Muscle layer of colon (tissue), 2 donors: ENCODE results near the gene MSRB3.

Source experiments
- H3K27ac ChIP-seq: one replicate; pipeline ENCODE4 v1.7.0; 2013; ENCODE audit warnings: low read depth, mild to moderate bottlenecking, low read length, moderate library complexity
- H3K27me3 ChIP-seq, 2 donors: one replicate each; pipeline ENCODE4 v1.7.0; 2013; ENCODE audit warnings: low read length in 2 of 2, mild to moderate bottlenecking in 2 of 2; ENCODE audit not compliant: insufficient read depth in 2 of 2, control insufficient read depth in 1 of 2
- H3K36me3 ChIP-seq: one replicate; pipeline ENCODE4 v1.7.0; 2013; ENCODE audit warnings: mild to moderate bottlenecking, low read length; ENCODE audit not compliant: insufficient read depth
- H3K4me1 ChIP-seq: one replicate; pipeline ENCODE4 v1.7.0; 2013; ENCODE audit warnings: mild to moderate bottlenecking, low read length; ENCODE audit not compliant: insufficient read depth
- H3K4me3 ChIP-seq, 2 donors: one replicate each; pipeline ENCODE4 v1.7.0; 2013; ENCODE audit warnings: low read length in 2 of 2, low read depth in 1 of 2, mild to moderate bottlenecking in 1 of 2, moderate library complexity in 1 of 2
- H3K9ac ChIP-seq: one replicate; pipeline ENCODE4 v1.7.0; 2013; ENCODE audit warnings: low read length
- H3K9me3 ChIP-seq: one replicate; pipeline ENCODE4 v1.7.0; 2013; ENCODE audit warnings: mild to moderate bottlenecking, low read length
- donor health status: abdominal sarcoma.
- donor health status: Adenocarcinoma of cecum.

The MSRB3 gene

DNA sequence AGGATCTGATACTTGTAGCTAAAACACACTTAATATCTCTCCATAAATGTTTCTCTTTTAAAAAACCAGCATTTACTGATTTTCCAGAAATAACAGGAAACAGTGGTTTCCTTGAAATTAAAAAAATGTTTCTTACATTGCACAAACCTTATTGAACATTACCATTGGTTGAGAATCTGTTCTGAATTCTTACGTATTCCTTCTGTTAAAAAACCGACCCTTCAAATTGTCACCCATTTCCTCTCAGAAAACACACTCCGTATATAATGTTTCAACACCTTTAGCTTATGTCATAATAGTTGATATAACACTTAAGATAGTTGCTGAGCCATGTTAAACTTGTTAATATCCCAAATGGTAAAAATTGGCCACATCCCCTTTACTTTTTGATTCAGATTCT, 51.2 kb downstream of the MSRB3 start:
- Histone ChIP-seq H3K4me1 (peaks cover 11% of the 10 kb centered on the region), H3K27ac (no peak overlapping the region), H3K4me3 (no peak overlapping the region), H3K9ac (no peak overlapping the region), H3K27me3 (no peaks in the 10 kb centered on the region), H3K9me3 (no peaks in the 10 kb centered on the region), H3K36me3 (peaks cover 17% of the 10 kb centered on the region)

DNA sequence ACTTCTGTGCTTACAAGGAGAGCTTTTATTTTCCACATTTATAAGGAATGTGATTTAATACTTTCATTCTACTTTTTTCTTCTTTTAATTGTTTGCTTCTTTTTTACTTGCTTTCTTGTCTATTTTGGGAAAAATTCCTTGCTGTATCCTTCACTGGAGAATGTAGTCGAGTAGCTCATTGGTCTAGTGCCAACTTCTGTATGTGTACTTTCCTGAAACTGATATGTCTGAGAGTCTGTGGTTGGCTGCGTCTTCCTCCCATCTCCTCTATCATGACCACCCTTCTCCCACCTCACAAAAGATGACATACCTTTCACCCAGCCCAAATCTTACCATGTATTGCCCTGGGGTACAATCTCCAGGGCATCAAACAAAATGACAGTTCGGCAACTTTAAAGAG, 51.8 kb downstream of the MSRB3 start:
- Histone ChIP-seq H3K9me3 (no peaks in the 10 kb centered on the region), H3K4me3 (no peak overlapping the region), H3K27me3 (no peaks in the 10 kb centered on the region), H3K27ac (no peak overlapping the region), H3K4me1 (peaks cover 15% of the 10 kb centered on the region), H3K9ac (no peak overlapping the region), H3K36me3 (peaks cover 17% of the 10 kb centered on the region)

DNA sequence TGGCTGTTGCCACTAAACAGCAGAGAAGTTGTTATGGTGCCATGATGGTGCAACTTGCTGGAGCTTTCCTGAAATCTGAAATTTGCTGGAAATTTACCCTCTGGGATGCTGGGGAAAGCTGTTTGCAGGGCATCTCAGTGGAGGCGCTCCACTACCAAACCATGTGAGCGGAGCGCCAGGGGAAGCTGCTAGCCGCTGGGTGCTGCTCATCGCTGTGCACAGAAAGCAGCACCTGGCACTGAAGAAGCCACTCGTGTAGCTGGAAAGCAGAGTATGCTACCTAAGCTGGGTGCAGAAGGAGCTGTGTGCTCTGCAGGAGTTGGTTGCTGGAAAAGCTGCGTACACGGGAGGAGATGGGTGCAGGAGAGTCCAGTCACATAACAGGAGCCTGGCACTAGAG, 53.0 kb downstream of the MSRB3 start:
- Histone ChIP-seq H3K9ac (no peak overlapping the region), H3K4me1 (peaks cover 15% of the 10 kb centered on the region), H3K4me3 (no peak overlapping the region), H3K27ac (no peak overlapping the region), H3K36me3 (peaks cover 17% of the 10 kb centered on the region), H3K27me3 (no peaks in the 10 kb centered on the region), H3K9me3 (no peaks in the 10 kb centered on the region)

DNA sequence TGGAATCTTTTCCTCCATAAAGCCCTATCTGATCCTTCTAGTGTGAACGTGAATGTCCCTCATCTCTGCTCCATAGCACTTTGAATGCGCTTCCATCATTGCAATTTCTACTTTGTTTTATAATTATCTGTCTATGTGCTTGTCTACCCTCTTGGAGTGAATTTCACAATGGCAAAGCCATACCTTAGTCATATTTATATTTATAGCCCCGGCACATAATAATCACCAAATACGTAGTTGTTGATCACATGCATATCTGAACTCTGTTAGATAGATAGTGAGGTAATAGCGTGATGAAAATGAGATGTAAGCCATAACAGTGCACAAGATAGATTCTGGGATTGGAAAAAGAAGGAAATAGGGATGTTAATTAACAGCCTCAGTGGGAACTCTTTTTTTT, 55.2 kb downstream of the MSRB3 start:
- H3K9me3 ChIP-seq: no peaks in the 10 kb centered on the region
- no peak overlapping the region for H3K9ac ChIP-seq
- no peaks in the 10 kb centered on the region for H3K27me3 ChIP-seq
- no peak overlapping the region for H3K27ac ChIP-seq
- H3K4me1 ChIP-seq: peaks cover 8% of the 10 kb centered on the region
- H3K36me3 ChIP-seq: peaks cover 17% of the 10 kb centered on the region
- H3K4me3 ChIP-seq: no peak overlapping the region

DNA sequence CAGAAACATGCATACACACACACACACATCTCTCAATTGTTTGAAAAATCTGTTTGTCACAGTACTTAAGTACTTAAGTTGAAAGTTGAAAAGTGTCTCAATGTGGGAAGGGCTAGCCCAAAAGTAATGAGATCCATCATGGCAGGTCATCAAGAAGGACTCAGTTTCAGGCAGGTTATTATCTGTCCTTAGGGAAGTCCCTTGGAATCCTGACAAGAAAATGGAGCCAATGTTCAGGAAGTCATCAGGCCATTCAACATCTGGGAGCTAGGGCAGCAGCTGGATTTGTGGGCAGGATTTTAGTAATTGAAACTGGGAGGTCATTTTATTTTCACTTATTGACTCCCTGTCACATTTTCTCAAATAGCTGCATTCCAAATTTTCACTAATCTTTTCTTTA, 56.0 kb downstream of the MSRB3 start:
- H3K36me3 ChIP-seq: peaks cover 17% of the 10 kb centered on the region
- H3K4me3 ChIP-seq: no peak overlapping the region
- no peaks in the 10 kb centered on the region for H3K9me3 ChIP-seq
- H3K9ac ChIP-seq: no peak overlapping the region
- peaks cover 8% of the 10 kb centered on the region for H3K4me1 ChIP-seq
- no peaks in the 10 kb centered on the region for H3K27me3 ChIP-seq
- H3K27ac ChIP-seq: no peak overlapping the region

DNA sequence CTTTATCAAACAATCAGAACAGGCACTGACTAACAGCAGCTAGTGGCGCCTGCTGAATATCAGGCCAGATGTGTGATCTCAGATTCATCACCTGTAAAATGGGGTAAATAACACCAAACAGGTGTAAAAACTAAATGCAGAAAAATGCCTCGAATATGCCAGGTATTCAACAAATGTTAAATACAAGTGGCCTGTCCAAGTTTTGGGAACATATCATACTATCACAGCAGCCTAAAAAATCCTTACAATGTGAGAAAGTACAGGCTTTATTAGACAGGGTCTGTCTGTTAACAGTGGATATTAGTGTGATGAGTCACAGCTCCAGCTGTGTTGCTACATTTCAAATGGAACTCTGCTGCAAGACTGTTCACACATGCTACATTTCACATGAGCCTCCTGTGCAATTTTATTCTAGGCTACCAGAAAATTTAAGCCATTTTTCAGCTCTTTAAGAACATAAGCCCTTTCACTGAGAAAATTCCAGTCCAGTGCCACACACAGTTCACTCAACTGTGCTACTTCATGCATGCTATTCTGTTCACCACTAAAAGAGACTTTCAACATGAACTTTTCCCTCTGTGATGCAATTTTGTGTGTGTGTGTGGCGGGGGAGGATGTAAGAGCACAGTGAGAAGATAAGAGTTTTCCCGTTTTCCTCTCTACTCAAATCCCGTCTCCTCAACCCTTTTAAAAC, 56.7 kb downstream of the MSRB3 start:
- Histone ChIP-seq H3K27me3 (no peaks in the 10 kb centered on the region), H3K27ac (no peak overlapping the region), H3K9me3 (no peaks in the 10 kb centered on the region), H3K36me3 (peaks cover 17% of the 10 kb centered on the region), H3K4me3 (no peak overlapping the region), H3K9ac (no peak overlapping the region), H3K4me1 (peaks cover 8% of the 10 kb centered on the region)

DNA sequence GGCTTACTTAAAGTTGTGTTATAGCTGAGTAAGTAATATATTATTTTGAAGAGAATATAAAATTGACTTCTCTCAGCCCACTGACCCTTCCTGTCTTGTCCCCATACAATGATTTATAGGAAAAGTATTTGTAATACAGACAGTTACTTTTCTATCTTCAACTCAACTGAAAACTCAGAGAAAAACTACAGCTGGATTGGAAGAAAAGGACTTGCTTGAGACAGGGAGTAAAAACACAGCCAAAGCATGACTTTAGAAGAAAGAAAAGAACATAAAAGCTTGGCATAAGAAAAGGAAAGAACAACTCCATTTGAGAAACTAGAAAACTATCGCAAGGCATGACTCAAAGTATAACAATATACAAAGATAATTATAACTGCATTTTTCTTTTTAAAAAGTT, 57.5 kb downstream of the MSRB3 start:
- Histone ChIP-seq H3K9me3 (no peaks in the 10 kb centered on the region), H3K36me3 (peaks cover 13% of the 10 kb centered on the region), H3K9ac (no peak overlapping the region), H3K4me3 (no peak overlapping the region), H3K27me3 (no peaks in the 10 kb centered on the region), H3K4me1 (peaks cover 8% of the 10 kb centered on the region), H3K27ac (no peak overlapping the region)

DNA sequence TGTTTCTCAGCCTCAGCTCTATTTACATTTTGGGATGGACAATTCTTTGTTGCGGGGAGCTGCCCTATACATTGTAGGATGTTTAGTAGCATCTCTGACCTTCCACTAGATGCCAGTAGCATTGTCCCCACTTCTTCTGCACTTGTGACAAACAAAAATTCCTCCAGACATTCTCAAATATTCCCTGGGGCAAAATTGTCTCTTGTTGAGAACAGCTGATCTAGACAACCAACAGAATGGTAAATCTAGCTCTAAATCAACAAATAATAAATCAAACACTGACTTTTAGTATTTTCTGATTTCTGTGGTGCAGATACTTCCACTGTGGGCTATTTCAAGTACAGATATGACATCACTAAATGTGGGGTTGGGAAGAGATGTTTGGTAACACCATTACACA, 60.7 kb downstream of the MSRB3 start:
- Histone ChIP-seq H3K36me3 (no peaks in the 10 kb centered on the region), H3K27ac (no peak overlapping the region), H3K9ac (no peak overlapping the region), H3K27me3 (no peaks in the 10 kb centered on the region), H3K4me3 (no peak overlapping the region), H3K4me1 (peaks cover 8% of the 10 kb centered on the region), H3K9me3 (no peaks in the 10 kb centered on the region)

DNA sequence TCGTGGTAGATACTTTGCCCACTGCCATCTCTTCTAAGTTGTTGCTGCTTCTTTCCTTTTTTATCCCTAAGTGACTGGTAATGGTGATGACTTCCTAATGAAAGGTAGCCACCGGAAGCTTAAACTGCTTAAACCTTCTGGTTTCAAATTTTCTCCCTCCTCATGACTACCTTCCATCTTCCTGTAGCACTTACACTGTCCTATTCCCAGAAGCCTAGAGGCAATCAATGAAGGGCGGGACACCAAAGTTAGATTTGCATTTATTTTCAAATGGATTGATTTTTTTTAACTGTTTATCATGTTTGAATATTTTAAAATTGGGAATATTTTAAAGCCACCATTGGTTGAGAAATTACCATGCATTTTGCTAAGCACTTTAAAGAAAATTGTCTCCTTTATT, 64.7 kb downstream of the MSRB3 start:
- H3K9ac ChIP-seq: no peak overlapping the region
- no peaks in the 10 kb centered on the region for H3K27me3 ChIP-seq
- H3K9me3 ChIP-seq: no peaks in the 10 kb centered on the region
- no peak overlapping the region for H3K4me3 ChIP-seq
- no peaks in the 10 kb centered on the region for H3K4me1 ChIP-seq
- H3K36me3 ChIP-seq: no peaks in the 10 kb centered on the region
- no peak overlapping the region for H3K27ac ChIP-seq

DNA sequence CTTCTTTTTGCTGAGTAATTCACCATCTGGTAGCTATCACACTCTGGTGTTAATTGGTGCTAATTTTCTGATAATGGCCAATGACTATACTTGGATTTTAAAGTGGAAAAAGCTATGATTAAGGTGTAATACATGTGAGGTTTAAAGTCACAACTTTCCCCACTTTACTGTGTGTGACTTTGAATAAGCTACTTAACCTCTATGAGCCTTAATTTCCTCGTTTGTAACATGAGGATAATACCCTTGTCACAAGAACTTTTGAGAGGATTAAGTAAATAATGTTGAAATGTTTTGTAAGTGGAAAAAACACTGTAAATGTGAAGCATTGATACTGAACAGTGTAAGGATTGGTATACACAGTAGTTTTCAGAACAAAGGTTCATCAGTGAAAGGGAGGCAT, 65.3 kb downstream of the MSRB3 start:
- H3K9ac ChIP-seq: no peak overlapping the region
- H3K36me3 ChIP-seq: no peaks in the 10 kb centered on the region
- H3K4me1 ChIP-seq: no peaks in the 10 kb centered on the region
- H3K4me3 ChIP-seq: no peak overlapping the region
- H3K9me3 ChIP-seq: no peaks in the 10 kb centered on the region
- no peak overlapping the region for H3K27ac ChIP-seq
- H3K27me3 ChIP-seq: no peaks in the 10 kb centered on the region

DNA sequence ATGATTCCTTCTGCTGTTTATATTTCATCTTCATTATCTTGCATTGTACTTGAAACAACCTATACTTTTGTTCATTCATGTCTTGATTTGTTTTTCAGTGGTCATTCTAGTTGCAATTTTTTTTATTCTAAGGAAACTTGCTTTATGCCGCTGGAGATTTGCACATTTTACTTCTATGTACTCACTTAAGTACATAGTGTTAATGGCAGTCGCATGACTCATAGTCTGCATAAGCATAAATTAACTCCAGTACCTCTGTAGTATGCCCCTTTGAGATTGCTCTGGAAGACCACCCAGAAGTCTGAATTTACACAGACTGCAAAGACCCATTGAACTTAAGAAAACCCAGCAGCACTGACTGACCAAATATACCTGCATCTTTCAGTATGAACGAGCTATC, 77.0 kb downstream of the MSRB3 start:
- Histone ChIP-seq H3K27ac (no peak overlapping the region), H3K4me3 (no peak overlapping the region), H3K9me3 (no peaks in the 10 kb centered on the region), H3K27me3 (no peaks in the 10 kb centered on the region), H3K9ac (no peak overlapping the region), H3K36me3 (no peaks in the 10 kb centered on the region), H3K4me1 (peaks cover 7% of the 10 kb centered on the region)

DNA sequence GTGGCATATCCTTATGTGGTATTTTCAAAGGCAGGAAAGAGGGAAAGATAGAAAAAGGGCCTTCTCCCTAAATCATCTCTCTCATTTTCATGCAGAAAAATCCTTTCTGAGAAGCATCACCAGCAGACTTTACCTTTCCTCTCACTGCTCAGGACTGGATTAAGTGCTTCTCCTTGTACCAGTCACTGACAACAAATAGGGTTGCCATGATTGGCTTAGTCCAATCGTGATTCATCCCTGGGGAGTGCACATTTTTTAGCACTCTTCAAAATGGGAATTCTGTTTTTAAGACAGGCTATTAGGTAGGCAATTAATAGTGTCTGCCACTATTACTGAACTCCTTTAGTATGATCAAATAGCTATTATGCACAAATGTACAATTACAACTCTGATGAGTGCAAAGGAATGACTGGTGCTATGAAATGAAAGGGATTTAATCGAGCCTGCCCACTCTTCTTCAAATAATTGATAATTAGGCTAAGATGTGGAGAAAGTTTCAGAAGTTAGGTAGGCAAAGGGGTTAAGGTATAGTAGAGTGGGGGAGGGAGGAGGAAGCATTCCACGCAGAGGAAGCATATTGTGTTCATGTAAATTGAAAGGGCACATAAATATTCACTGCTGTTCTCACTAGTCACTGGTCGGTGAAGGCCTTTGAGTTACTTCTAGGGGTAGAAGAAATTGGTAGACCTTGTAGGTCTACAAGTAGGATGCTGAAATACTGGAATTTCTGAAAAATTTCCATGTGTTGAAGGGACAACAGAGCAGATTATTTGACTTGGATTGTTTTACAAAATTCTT, 84.0 kb downstream of the MSRB3 start:
- H3K9me3 ChIP-seq: no peaks in the 10 kb centered on the region
- H3K4me3 ChIP-seq: no peak overlapping the region
- H3K9ac ChIP-seq: no peak overlapping the region
- no peak overlapping the region for H3K27ac ChIP-seq
- no peaks in the 10 kb centered on the region for H3K27me3 ChIP-seq
- H3K36me3 ChIP-seq: peaks cover 4% of the 10 kb centered on the region
- peaks cover 7% of the 10 kb centered on the region for H3K4me1 ChIP-seq
